UCSD-AML1 (cell line): Measurements from ENCODE around the gene ADD3.

Experiments used
- DNase-seq: peaks from one replicate; lab custom pipeline; 2025; ENCODE audit not compliant: unreplicated experiment; lab: John Stamatoyannopoulos, UW

Gene ADD3

DNA sequence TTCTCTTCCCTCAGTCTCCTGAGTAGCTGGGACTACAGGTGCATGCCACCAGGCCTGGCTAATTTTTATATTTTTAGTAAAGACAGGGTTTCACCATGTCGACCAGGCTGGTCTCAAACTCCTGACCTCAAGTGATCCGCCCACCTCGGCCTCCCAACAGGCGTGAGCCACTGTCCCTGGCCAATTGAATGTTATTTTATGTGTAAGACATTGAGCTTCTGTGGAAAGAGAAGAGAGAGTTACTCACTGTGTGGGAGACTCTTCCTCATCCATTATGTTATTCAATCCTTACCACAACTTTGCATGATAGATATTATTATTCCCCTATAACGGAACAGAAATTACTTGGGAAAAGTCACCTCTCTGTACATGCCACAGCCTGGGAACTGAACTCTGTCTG, 167.0 kb downstream of the ADD3 start:
- no peak for DNase-seq

GRCh38 chr10:110175406-110175805, 167.6 kb downstream of the ADD3 start:
- no peak for DNase-seq

GRCh38 chr10:110176141-110177030, 168.6 kb downstream of the ADD3 start:
- DNase-seq: peak; percentile 37

- DNase-seq: no peak
These were observed 171.4 kb downstream of the ADD3 start for GRCh38 chr10:110179220-110179619.

DNA sequence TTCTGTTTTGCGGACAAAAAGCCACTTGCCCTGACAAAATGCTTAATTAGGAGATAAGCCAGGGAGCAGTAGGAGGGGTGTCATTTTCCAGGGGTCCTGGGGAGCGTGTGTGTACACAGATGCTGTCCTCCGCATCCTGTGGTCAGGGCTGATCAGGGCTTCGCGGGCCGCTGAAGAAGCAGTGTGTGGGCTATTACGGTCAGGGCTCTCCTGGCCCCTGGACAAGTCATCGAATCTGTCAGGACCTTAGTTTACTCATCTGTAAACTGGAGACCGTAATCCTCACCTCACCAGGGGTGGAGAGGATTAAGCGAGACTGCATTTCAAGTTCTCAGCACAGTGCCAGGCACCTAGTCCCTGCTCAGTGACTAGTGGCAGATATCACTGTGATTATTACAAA, 173.7 kb downstream of the ADD3 start:
- DNase-seq: no peak

- no peak for DNase-seq
These were observed 174.1 kb downstream of the ADD3 start for GRCh38 chr10:110181911-110182310.

- DNase-seq: no peak
These were observed 176.6 kb downstream of the ADD3 start for GRCh38 chr10:110184398-110184797.
